Measurements from ENCODE around the gene SPAG6.

DNA sequence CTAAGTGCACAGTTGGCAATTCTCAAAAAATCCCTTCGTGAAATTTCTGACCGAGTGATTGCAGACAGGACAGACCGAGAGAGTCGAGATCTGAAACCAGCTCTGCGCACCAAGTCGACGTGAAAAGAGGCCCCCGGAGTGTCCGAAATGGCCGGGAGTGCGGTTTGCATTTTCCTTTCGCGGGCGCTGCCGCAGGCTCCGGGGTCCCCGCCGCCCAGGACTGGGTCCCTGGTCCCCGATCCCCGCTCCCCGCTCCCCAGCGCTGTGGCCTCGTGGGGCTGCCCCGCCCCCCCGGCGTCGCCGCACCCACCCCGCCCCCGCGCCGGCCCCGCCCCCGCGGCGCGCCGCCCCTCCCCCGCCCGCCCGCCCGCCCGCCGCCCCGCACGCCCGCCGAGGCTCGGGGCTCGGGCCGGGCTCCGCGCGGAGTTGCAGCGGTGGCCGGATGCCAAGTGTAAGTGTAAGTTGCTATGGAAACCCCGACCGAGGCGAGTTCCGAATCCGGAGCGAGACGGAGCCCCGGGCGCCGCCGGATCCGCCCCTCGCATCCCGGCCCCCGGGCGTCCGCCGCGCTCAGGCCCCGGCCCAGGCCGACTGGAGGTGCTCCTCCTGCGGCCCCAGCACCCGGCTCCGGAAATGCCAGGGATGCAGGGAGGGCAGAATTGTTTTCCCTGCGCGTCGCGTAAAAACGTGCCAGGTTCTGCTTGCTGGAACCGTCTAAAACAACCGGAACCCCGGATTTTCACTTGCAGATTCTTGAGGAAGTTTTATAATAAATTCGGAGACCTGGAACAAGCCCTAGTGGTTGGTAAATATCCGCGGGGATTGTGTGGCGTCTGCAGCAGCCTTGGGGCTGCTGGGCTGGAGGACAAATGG lies 19.8 kb upstream of the SPAG6 start:
- TF ChIP-seq, protein P1, sequence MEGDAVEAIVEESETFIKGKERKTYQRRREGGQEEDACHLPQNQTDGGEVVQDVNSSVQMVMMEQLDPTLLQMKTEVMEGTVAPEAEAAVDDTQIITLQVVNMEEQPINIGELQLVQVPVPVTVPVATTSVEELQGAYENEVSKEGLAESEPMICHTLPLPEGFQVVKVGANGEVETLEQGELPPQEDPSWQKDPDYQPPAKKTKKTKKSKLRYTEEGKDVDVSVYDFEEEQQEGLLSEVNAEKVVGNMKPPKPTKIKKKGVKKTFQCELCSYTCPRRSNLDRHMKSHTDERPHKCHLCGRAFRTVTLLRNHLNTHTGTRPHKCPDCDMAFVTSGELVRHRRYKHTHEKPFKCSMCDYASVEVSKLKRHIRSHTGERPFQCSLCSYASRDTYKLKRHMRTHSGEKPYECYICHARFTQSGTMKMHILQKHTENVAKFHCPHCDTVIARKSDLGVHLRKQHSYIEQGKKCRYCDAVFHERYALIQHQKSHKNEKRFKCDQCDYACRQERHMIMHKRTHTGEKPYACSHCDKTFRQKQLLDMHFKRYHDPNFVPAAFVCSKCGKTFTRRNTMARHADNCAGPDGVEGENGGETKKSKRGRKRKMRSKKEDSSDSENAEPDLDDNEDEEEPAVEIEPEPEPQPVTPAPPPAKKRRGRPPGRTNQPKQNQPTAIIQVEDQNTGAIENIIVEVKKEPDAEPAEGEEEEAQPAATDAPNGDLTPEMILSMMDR (IDR thresholded peaks at IDR 0.05 in 8 of 11, conservative IDR thresholded peaks at IDR 0.05 in 3 of 11) = no peak
- no peak for TF ChIP-seq POLR2A (IDR thresholded peaks at IDR 0.05)

All from spleen (tissue), 7 donors.